ENCODE measurements around the gene AMHR2.
"Not testable (repeated sequence)": the region's sequence is repeated elsewhere in the genome, so short reads cannot be mapped to it uniquely, and the experiment has no call there.

The AMHR2 gene

DNA sequence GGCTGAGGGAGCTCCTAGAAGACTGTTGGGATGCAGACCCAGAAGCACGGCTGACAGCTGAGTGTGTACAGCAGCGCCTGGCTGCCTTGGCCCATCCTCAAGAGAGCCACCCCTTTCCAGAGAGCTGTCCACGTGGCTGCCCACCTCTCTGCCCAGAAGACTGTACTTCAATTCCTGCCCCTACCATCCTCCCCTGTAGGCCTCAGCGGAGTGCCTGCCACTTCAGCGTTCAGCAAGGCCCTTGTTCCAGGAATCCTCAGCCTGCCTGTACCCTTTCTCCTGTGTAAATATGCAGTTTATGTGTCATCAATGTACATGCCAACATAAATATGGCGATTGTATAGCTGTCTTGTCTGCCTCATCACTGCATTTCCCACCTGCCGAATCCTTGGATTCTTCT lies 7.5 kb downstream of the AMHR2 start:
- no peak overlapping the region for H3K4me3 ChIP-seq (ENCODE audit: low read depth, low read length)
- no peaks in the 10 kb centered on the region for H3K36me3 ChIP-seq (ENCODE audit: control insufficient read depth, insufficient read depth, low read length)
- no peaks in the 10 kb centered on the region for H3K9me3 ChIP-seq (ENCODE audit: control insufficient read depth, insufficient read depth, low read length)
- no peaks in the 10 kb centered on the region for H3K27me3 ChIP-seq (ENCODE audit: control insufficient read depth, insufficient read depth, low read length)
- no peak overlapping the region for H3K27ac ChIP-seq (ENCODE audit: low read depth, low read length)
- H3K9ac ChIP-seq (ENCODE audit: low read depth, low read length) = no peak overlapping the region
- no peaks in the 10 kb centered on the region for H3K4me1 ChIP-seq (ENCODE audit: control insufficient read depth, insufficient read depth, low read length)

DNA sequence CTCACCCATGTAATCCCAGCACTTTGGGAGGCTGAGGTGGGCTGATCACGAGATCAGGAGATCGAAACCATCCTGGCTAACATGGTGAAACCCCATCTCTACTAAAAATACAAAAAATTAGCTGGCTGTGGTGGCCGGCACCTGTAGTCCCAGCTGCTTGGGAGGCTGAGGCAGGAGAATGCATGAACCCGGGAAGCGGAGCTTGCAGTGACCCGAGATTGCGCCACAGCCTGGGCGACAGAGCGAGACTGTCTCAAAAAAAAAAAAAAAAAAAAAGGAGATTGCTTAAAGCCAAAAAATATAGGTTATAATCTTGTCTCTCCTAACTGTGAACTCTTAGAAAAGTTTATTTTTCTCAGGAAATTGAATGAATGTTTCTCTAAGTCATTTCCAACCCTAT lies 11.7 kb downstream of the AMHR2 start:
- H3K27me3 ChIP-seq (ENCODE audit: control insufficient read depth, insufficient read depth, low read length) = not testable (repeated sequence)

DNA sequence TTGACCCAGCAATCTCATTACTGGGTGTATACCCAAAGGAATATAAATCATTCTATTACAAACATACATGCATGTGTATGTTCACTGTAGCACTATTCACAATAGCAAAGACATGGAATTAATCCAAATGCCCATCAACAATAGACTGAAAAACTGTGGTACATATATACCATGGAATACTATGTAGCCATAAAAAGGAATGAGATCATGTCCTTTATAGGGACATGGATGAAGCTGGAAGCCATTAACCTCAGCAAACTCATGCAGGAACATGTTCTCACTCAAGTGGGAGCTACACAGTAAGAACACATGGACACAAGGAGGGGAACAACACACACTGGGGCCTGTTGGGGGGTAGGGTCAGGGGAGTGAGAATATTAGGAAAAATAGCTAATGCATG lies 15.9 kb downstream of the AMHR2 start:
- not testable (repeated sequence) for H3K9me3 ChIP-seq (ENCODE audit: control insufficient read depth, insufficient read depth, low read length)

More for the DNA sequence above, 11.7 kb downstream of the AMHR2 start:
- not testable (repeated sequence) for H3K27ac ChIP-seq (ENCODE audit: low read depth, low read length); H3K4me3 ChIP-seq (ENCODE audit: low read depth, low read length); H3K9ac ChIP-seq (ENCODE audit: low read depth, low read length); H3K4me1 ChIP-seq (ENCODE audit: control insufficient read depth, insufficient read depth, low read length); H3K36me3 ChIP-seq (ENCODE audit: control insufficient read depth, insufficient read depth, low read length); H3K9me3 ChIP-seq (ENCODE audit: control insufficient read depth, insufficient read depth, low read length)

DNA sequence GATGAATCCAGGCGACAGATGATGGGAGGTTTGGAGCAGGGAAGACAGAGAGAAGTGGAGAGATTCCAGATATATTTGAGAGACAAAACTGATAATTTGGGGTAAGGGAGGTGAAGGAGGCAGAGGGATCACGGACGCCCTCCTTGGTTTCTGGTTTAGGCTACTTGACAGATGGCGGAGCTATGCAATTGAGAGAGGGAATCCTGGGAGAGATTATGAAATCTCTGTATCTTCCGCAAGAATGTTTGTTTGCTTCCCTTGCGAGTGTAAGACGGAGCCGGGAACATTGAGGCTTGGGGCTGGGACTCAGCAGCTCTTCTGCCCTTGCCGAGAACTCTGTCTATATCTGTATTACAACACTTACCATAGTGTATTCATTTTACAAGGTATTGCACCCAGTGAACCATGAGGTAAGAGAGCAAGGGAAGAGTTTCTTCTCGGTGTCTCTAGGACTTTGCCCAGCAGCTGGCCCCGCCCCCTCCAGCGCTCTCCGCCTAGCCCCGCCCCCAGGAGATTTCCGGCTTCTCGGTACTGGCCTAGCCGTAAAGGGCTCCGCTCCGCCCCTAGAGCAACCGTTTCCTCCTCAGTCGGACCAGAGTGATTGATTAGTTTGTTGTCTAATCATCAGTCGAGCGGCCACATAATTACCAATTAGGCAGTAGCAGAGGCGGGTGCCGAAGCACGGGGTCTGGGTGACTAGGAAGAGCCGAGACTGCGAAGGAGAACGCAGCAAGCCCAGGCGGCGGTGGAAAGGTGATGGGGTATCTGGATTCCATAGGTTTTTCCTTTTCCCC lies 17.6 kb downstream of the AMHR2 start, which contains the start of gene PRR13:
Gene PRR13, plus strand, starts transcription at position 695 of the 794 bp plus-strand sequence. CDS start 981 bp downstream, outside the sequence.
- Histone ChIP-seq H3K4me3 (ENCODE audit: low read depth, low read length) (peak within 1 kb of the TSS; percentile 85), H3K9me3 (ENCODE audit: control insufficient read depth, insufficient read depth, low read length) (no peaks in the 10 kb centered on the region), H3K9ac (ENCODE audit: low read depth, low read length) (peak within 1 kb of the TSS; percentile 66), H3K27me3 (ENCODE audit: control insufficient read depth, insufficient read depth, low read length) (no peaks in the 10 kb centered on the region), H3K36me3 (ENCODE audit: control insufficient read depth, insufficient read depth, low read length) (peaks cover 23% of the 10 kb centered on the region), H3K27ac (ENCODE audit: low read depth, low read length) (peak within 1 kb of the TSS; percentile 91), H3K4me1 (ENCODE audit: control insufficient read depth, insufficient read depth, low read length) (peaks cover 7% of the 10 kb centered on the region; the same call in 1 of the 2 replicates)

More for the DNA sequence above, 15.9 kb downstream of the AMHR2 start:
- H3K27ac ChIP-seq (ENCODE audit: low read depth, low read length); H3K27me3 ChIP-seq (ENCODE audit: control insufficient read depth, insufficient read depth, low read length); H3K4me3 ChIP-seq (ENCODE audit: low read depth, low read length); H3K36me3 ChIP-seq (ENCODE audit: control insufficient read depth, insufficient read depth, low read length); H3K4me1 ChIP-seq (ENCODE audit: control insufficient read depth, insufficient read depth, low read length); H3K9ac ChIP-seq (ENCODE audit: low read depth, low read length): not testable (repeated sequence)

DNA sequence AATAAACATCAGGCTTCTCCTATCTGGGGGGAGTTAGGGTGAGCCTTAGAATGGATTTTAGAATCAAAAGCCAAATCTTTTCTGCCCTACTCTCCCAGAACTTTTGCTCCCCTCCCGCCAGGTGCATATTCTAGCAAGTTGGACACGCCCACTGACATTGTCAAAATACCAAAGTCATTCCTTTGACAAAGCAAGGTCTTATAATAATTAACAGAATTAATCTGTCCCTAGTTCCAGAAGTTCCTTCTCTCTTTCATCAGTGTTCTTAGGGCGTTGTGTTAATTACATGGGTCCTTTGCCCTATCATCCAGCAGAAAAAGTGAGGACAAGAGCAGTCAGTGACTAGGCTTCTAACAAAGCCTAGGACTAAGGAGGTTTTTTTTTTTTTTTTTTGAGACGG lies 20.3 kb downstream of the AMHR2 start:
- no peak overlapping the region for H3K4me3 ChIP-seq (ENCODE audit: low read depth, low read length)
- no peak overlapping the region for H3K27ac ChIP-seq (ENCODE audit: low read depth, low read length)
- H3K27me3 ChIP-seq (ENCODE audit: control insufficient read depth, insufficient read depth, low read length) = no peaks in the 10 kb centered on the region
- no peak overlapping the region for H3K9ac ChIP-seq (ENCODE audit: low read depth, low read length)
- peaks cover 7% of the 10 kb centered on the region; the same call in 1 of the 2 replicates for H3K4me1 ChIP-seq (ENCODE audit: control insufficient read depth, insufficient read depth, low read length)
- peaks cover 31% of the 10 kb centered on the region for H3K36me3 ChIP-seq (ENCODE audit: control insufficient read depth, insufficient read depth, low read length)
- H3K9me3 ChIP-seq (ENCODE audit: control insufficient read depth, insufficient read depth, low read length) = no peaks in the 10 kb centered on the region

DNA sequence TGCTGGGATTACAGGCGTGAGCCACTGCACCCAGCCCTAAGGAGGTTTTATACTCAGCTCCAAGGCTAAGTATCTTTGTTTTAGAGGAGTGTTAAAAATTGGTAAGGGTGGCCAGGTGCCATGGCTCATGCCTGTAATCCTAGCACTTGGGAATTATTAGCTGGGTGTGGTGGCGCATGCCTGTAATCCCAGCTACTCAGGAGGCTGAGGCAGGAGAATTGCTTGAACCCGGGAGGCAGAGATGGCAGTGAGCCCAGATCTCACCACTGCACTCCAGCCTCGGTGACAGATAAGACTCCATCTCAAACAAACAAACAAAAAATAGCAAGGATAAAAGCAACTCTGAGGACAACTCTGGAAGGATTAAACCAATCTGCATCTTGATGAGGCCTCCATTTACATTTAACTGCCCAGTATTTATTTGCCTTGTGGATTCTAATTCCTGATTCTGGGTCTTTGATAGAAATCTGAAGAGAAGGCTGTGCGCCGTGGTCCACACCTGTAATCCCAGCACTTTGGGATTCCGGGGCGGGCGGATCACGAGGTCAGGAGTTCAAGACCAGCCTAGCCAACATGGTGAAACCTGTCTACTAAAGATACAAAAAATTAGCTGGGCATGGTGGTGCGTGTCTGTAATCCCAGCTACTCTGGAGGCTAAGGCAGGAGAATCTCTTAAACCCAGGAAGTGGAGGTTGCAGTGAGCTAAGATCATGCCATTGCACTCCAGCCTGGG lies 21.1 kb downstream of the AMHR2 start:
- H3K4me3 ChIP-seq (ENCODE audit: low read depth, low read length) = not testable (repeated sequence)

DNA sequence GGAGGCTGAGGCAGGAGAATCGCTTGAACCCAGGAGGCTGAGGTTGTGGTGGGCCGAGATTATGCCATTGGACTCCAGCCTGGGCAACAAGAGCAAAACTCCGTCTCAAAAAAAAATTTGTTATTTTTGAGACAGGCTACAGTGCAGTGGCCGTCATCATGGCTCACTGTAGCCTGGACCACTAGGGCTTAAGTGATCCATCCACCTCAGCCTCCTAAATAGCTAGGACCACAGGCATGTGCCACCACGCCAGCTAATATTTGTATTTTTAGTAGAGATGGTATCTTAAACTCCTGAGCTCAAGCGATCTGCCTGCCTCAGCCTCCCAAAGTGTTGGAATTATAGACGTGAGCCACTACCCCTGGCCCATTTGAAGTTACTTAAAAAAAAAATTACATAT lies 27.3 kb downstream of the AMHR2 start:
- Histone ChIP-seq H3K9ac (ENCODE audit: low read depth, low read length) (no peak overlapping the region), H3K27me3 (ENCODE audit: control insufficient read depth, insufficient read depth, low read length) (no peaks in the 10 kb centered on the region), H3K4me1 (ENCODE audit: control insufficient read depth, insufficient read depth, low read length) (peaks cover 18% of the 10 kb centered on the region), H3K4me3 (ENCODE audit: low read depth, low read length) (no peak overlapping the region), H3K27ac (ENCODE audit: low read depth, low read length) (no peak overlapping the region), H3K9me3 (ENCODE audit: control insufficient read depth, insufficient read depth, low read length) (no peaks in the 10 kb centered on the region), H3K36me3 (ENCODE audit: control insufficient read depth, insufficient read depth, low read length) (peaks cover 37% of the 10 kb centered on the region)

More for the DNA sequence above, 21.1 kb downstream of the AMHR2 start:
- not testable (repeated sequence) for H3K9ac ChIP-seq (ENCODE audit: low read depth, low read length); H3K4me1 ChIP-seq (ENCODE audit: control insufficient read depth, insufficient read depth, low read length); H3K9me3 ChIP-seq (ENCODE audit: control insufficient read depth, insufficient read depth, low read length); H3K27ac ChIP-seq (ENCODE audit: low read depth, low read length); H3K27me3 ChIP-seq (ENCODE audit: control insufficient read depth, insufficient read depth, low read length)
- H3K36me3 ChIP-seq (ENCODE audit: control insufficient read depth, insufficient read depth, low read length) = peaks cover 31% of the 10 kb centered on the region

DNA sequence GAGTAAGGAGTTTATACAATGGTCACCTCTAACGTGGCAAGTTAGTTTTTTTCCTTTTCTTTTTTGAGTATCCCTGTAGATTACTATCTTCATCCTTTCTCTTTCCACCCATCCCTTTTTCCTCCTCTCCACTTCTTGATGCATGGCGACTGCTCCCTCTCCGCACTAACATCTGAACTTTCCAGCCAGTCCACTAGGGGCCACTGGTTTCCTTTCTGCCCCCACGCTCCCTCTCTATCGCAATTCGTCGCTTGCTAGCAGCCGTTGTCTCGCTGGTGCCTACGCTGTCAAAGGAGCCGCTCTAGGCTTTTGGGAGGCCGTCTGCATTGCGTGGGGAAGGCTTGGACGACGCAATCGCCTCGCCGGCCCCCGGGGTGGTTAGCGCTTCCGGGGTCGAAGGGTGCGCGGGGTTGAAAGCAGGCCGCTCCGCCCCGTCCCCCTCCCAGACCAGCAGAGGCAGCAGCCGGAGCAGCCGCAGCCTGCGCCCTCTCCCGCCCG lies 28.1 kb downstream of the AMHR2 start, which contains the start of gene PCBP2:
Gene PCBP2, plus strand, starts transcription at position 442 of the 498 bp plus-strand sequence. CDS start 2,699 bp downstream, outside the sequence.
- peaks cover 18% of the 10 kb centered on the region for H3K4me1 ChIP-seq (ENCODE audit: control insufficient read depth, insufficient read depth, low read length)

DNA sequence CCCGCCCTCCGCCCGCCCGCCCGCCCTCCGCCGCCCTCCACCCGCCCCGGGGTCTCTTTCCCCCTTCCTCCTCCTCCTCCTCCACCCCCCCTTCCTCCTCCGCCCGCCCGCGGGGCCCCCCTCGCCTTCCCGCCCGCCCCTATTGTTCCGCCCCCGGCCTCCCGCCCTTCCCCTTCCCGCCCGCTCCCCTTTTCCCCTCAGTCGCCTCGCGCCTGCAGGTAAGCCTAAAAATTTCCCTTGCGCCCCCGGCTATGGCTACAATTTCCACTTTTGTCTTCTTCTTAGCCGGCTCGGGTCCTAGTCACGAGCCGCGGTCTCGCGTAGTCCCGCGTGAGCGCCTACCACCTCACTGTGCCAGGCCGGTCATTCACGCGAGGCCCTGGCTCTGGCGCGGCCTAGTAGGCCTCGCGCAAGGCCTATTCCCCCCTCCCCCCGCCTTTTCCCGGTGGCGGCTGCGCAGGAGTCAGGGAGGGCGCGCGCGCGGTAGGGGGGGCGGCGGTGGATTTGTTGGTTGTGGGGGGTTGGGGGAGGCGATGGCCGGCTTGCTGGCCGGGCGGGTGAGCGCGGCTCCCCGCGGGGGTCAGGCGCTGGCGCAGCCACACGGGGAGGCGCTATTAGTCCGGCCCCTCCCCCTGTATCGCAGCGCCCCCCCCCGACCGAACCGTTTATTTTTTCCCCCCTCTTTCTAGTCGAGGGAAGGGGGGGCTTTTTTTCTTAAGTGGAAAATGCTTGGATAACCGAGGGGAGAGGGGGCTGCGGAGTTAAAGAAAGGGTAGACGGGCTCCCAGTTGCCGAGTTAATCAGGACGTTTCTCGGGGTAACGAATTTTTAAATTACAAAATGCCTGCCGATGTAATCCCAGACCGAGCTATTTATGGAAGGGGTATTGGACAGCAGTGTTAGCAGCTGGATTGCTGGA lies 28.8 kb downstream of the AMHR2 start:
- Histone ChIP-seq H3K4me1 (ENCODE audit: control insufficient read depth, insufficient read depth, low read length) (peaks cover 18% of the 10 kb centered on the region), H3K4me3 (ENCODE audit: low read depth, low read length) (peak overlapping the region; percentile 89), H3K36me3 (ENCODE audit: control insufficient read depth, insufficient read depth, low read length) (peaks cover 45% of the 10 kb centered on the region), H3K9ac (ENCODE audit: low read depth, low read length) (peak overlapping the region; percentile 99), H3K27me3 (ENCODE audit: control insufficient read depth, insufficient read depth, low read length) (no peaks in the 10 kb centered on the region), H3K27ac (ENCODE audit: low read depth, low read length) (peak overlapping the region; percentile 100), H3K9me3 (ENCODE audit: control insufficient read depth, insufficient read depth, low read length) (no peaks in the 10 kb centered on the region)

More for the DNA sequence above, 28.1 kb downstream of the AMHR2 start, which contains the start of gene PCBP2:
- peak within 1 kb of the TSS; percentile 100 for H3K27ac ChIP-seq (ENCODE audit: low read depth, low read length)
- no peaks in the 10 kb centered on the region for H3K27me3 ChIP-seq (ENCODE audit: control insufficient read depth, insufficient read depth, low read length)
- H3K36me3 ChIP-seq (ENCODE audit: control insufficient read depth, insufficient read depth, low read length) = peaks cover 40% of the 10 kb centered on the region
- no peaks in the 10 kb centered on the region for H3K9me3 ChIP-seq (ENCODE audit: control insufficient read depth, insufficient read depth, low read length)
- H3K9ac ChIP-seq (ENCODE audit: low read depth, low read length) = peak within 1 kb of the TSS; percentile 99
- H3K4me3 ChIP-seq (ENCODE audit: low read depth, low read length) = peak within 1 kb of the TSS; percentile 89

DNA sequence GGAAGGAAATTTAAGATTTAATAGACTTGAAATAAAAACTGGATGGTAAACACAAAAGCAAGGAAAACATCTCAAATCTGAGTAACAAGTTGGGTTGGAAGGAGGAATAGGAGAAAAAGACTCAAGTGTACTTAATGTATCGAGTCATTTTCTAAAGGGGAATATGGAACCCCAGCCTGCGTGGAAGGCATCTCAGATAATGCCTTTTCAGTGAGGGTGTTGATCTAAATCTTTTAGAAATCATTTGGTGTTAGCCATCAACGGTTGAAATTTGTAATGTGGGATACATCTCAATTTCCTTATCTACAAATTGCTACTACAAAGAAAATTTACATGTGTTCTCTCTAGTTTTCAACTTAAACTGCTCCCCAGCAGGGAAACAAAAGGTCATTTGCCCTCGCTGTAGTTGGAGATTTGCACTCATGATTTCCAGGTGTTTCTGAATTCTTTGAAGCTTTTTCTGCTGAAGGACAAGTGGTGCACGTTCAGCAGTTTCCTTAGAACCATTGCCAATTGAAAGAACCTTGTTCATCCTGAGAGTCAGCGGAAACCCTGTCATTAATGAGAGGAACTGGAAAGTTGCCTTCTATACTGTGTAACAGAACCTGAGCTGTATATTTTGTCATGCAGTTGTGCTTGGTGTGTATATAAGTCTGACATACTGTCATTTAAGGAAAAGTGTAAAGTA lies 30.4 kb downstream of the AMHR2 start:
- Histone ChIP-seq H3K27me3 (ENCODE audit: control insufficient read depth, insufficient read depth, low read length) (no peaks in the 10 kb centered on the region), H3K36me3 (ENCODE audit: control insufficient read depth, insufficient read depth, low read length) (peaks cover 60% of the 10 kb centered on the region), H3K4me1 (ENCODE audit: control insufficient read depth, insufficient read depth, low read length) (peaks cover 18% of the 10 kb centered on the region), H3K4me3 (ENCODE audit: low read depth, low read length) (peak overlapping the region; percentile 89), H3K27ac (ENCODE audit: low read depth, low read length) (peak overlapping the region; percentile 40), H3K9ac (ENCODE audit: low read depth, low read length) (peak overlapping the region; percentile 91), H3K9me3 (ENCODE audit: control insufficient read depth, insufficient read depth, low read length) (no peaks in the 10 kb centered on the region)

Measured in HUES48 (cell line).